Stimulated activated naive CD8-positive, alpha-beta T cell treated with anti-CD3 and anti-CD28 coated beads, Interleukin-15, Interleukin-2, amounts not matched to agents 100 ng/mL and 50 ng/mL, for 24 hours (primary cell): ENCODE measurements around the gene SLC41A2.

Experiments
- H3K27ac Mint-ChIP-seq: one replicate; pipeline ENCODE4 v1.8.0; 2021; ENCODE audit warnings: mild to moderate bottlenecking, mixed read lengths
- H3K27me3 Mint-ChIP-seq: one replicate; pipeline ENCODE4 v1.8.0; 2021; ENCODE audit warnings: mixed read lengths
- H3K36me3 Mint-ChIP-seq: one replicate; pipeline ENCODE4 v1.8.0; 2021; ENCODE audit warnings: low read depth, mixed read lengths
- H3K4me1 Mint-ChIP-seq: one replicate; pipeline ENCODE4 v1.8.0; 2021; ENCODE audit warnings: low read depth, mixed read lengths
- H3K4me3 Mint-ChIP-seq: one replicate; pipeline ENCODE4 v1.8.0; 2021; ENCODE audit warnings: mild to moderate bottlenecking, mixed read lengths
- H3K9me3 Mint-ChIP-seq: one replicate; pipeline ENCODE4 v1.8.0; 2021; ENCODE audit warnings: mixed read lengths

The SLC41A2 gene

DNA sequence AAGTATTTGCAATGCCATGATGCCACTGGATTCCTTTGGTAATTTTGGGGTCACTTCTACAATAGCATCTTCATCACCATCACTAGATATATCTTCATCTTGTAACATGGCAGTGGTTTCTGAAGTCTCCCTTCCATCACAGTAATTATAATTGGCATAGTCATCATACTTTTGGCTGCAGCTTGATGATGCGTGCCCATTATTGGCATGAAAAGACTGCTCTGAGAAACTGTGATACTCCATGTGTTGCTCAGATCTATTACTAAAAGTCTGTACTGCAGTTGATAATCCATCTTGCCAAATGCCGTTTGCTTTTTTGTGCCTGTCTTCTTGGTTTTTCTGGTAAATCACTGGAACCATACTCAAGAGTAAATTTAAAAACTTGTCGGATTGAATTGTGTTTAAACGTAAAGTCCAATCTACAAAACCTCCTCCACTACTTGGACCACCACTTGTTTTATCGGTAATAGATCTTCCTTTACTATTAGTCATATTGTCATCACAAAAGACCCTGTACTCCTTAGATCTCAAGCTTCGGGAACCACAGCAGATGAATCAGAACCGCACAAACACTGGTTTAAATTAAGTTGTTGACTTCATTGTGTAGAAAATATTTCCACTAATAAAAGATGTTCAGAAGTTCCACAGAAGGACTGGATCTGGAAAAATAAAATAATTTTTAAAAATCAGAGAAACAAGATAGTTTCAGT, 29.9 kb downstream of the SLC41A2 start:
- Mint-ChIP-seq H3K27ac (no peak overlapping the region), H3K4me1 (peaks cover 29% of the 10 kb centered on the region), H3K4me3 (no peak overlapping the region), H3K27me3 (no peaks in the 10 kb centered on the region), H3K9me3 (no peaks in the 10 kb centered on the region), H3K36me3 (no peaks in the 10 kb centered on the region)

DNA sequence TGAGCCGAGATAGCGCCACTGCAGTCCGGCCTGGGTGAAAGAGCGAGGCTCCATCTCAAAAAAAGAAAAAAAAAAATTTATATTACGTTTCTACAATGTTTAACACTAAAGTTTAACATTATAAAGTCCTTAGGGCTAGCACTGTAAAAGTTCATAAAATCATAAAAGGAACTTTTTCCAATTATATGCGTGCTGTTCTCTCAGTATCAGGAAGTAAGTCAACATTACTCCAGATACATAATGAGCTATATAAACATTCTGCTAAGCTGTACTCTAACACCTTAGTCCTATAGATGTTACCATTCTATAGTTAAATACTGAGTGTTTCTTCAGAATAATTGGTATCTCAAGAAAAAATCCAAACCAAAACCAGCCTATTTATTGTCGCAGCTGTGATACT, 32.6 kb downstream of the SLC41A2 start:
- H3K9me3 Mint-ChIP-seq, result peaks cover 8% of the 10 kb centered on the region
- H3K27ac Mint-ChIP-seq, result no peak overlapping the region
- no peaks in the 10 kb centered on the region for H3K27me3 Mint-ChIP-seq
- H3K4me1 Mint-ChIP-seq, result peaks cover 12% of the 10 kb centered on the region
- no peak overlapping the region for H3K4me3 Mint-ChIP-seq
- peaks cover 5% of the 10 kb centered on the region for H3K36me3 Mint-ChIP-seq

DNA sequence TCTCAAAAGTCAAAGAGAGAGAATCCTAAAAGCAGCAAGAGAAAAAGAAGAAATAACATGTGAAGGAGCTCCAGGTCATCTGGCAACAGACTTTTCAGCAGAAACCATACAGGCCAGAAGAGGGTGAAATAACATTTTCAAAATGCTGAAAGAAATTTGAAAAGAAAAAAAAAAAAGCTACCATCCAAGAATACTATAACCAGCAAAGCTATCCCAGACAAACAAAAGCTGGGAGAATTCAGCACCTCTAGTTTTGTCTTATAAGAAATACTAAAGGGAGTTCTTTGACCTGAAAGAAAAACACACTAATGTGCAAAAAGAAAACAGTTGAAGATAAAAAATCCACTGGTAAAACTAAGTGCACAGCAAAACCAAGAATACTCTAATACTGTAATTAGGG, 36.8 kb downstream of the SLC41A2 start:
- Mint-ChIP-seq H3K27me3 (no peaks in the 10 kb centered on the region), H3K4me3 (no peak overlapping the region), H3K36me3 (peaks cover 5% of the 10 kb centered on the region), H3K4me1 (no peaks in the 10 kb centered on the region), H3K27ac (no peak overlapping the region), H3K9me3 (peaks cover 8% of the 10 kb centered on the region)

DNA sequence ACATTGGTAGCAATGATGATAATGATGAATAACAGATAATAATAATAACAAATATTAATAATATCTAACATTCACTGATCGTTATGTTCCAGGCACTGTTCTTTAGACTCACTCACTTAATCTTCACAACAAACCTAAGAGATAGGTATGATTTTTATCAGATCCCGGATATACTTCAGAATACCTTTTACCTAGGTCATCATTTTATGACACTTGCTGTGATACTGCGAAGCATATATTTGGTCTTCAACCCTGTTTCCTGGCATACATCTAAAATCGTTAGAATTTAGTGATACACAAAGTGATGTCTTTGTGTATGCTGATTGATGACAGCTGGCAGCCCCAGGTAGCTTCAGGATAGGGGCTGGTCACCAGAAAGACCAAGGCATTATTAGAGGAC, 46.1 kb downstream of the SLC41A2 start:
- Mint-ChIP-seq H3K27me3 (no peaks in the 10 kb centered on the region), H3K4me1 (no peaks in the 10 kb centered on the region), H3K27ac (no peak overlapping the region), H3K36me3 (no peaks in the 10 kb centered on the region), H3K9me3 (no peaks in the 10 kb centered on the region), H3K4me3 (no peak overlapping the region)

DNA sequence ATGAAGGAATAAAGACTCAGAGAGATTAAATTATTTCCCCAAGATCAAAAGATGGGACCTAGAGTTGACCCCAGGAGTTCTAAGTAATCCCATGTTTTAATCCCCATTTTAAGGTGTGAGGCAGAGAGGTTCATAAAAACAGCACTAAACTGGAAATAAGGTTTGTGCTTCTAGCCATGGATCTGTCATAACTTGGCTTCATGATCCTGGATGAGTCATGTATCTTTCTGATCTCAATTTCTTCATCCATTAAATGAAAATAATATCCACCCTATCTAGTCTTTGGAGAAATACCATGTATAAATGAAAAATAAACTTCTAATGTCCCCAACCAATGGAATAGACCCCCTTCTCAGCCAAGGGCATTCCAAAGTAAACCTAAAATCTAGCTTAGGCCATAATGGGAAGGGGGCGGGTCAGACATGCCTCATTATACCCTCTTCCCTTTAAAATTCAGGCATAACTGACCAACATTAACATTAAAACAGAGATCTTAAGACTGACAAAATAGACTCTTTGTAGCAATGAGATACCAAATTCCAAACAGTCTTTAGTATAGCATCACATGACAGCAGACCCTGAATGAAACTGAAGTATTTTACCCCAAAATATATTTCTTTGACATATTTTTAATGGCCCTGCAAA, 47.8 kb downstream of the SLC41A2 start:
- H3K27ac Mint-ChIP-seq, result no peak overlapping the region
- no peaks in the 10 kb centered on the region for H3K36me3 Mint-ChIP-seq
- H3K9me3 Mint-ChIP-seq, result no peaks in the 10 kb centered on the region
- no peak overlapping the region for H3K4me3 Mint-ChIP-seq
- H3K27me3 Mint-ChIP-seq, result no peaks in the 10 kb centered on the region
- H3K4me1 Mint-ChIP-seq, result no peaks in the 10 kb centered on the region

DNA sequence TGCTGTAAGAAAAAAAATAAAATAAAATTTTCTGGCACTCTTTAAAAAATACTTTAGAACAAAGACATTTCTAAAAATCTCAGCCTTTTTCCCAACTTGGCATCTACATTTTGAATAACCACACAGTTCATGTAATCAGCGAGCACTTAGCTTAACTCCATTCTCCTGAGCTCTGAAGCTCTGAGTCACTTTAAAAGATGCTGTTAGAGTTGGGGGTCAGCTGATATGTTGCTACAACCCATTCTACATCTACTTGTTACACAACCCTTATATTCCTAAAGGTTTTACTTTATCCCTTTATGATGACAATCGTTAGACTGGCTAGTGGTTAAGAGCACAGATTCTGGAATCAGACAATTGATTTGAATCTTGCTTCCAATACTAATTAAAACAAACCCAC, 48.3 kb downstream of the SLC41A2 start:
- H3K27ac Mint-ChIP-seq, result no peak overlapping the region
- no peaks in the 10 kb centered on the region for H3K27me3 Mint-ChIP-seq
- no peaks in the 10 kb centered on the region for H3K9me3 Mint-ChIP-seq
- H3K36me3 Mint-ChIP-seq, result no peaks in the 10 kb centered on the region
- H3K4me3 Mint-ChIP-seq, result no peak overlapping the region
- no peaks in the 10 kb centered on the region for H3K4me1 Mint-ChIP-seq
